Kidney epithelial cell (primary cell): Measurements from ENCODE around the gene OR52E2. TPM values are rescaled to one million over a fixed set of nuclear protein-coding genes. Genes with fewer than 3 reads are reported as not detected.

Experiments
- DNase-seq: peaks from one replicate; pipeline ENCODE4 v3.0.0-alpha.2; 2010; ENCODE audit warnings: low read depth
- H3K27me3 ChIP-seq: 2 replicates; pipeline ENCODE4 v1.6.0; 2011; ENCODE audit warnings: low read length; ENCODE audit not compliant: control insufficient read depth, insufficient read depth
- H3K36me3 ChIP-seq: 2 replicates; pipeline ENCODE4 v1.5.1; 2011; ENCODE audit warnings: low read length; ENCODE audit not compliant: control insufficient read depth, insufficient read depth
- H3K4me3 ChIP-seq: 2 replicates; pipeline ENCODE4 v1.5.1; 2011; ENCODE audit warnings: low read depth, mild to moderate bottlenecking, control low read depth, low read length
- total RNA-seq: library from RNA; depleted of rRNA; stranded (reverse); fragments of >200 nt; gene quantifications from 2 replicates; pipeline ENCODE4 v1.2.3, GENCODE V29; 2015
- TF ChIP-seq, protein P1 (sequence below): IDR thresholded peaks from 2 replicates; pipeline ENCODE4 v1.5.1; 2011; ENCODE audit warnings: mild to moderate bottlenecking, moderate library complexity, low read length, control low read depth, inconsistent platforms; ENCODE audit not compliant: insufficient read depth, poor library complexity, severe bottlenecking

OR52E2 gene
- total RNA-seq, 1 donor from 2014 or later = not detected

DNA sequence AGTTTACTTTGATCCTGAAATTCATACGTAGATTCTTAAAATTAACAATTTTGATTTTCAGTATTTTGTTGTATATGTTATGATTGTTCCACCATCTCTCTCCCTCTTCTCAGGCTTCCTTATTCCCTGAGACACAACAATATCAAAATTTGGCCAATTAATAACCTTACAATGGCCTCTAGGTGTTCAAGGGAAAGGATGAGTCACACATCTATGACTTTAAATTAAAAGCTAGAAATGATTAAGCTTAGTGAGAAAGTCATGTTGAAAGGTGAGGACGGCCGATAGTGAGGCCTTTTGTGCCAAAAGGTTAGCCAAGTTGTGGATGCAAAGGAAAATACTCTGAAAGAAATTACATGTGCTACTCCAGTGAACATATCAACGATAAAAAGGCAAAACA lies 18.6 kb downstream of the OR52E2 start:
- no peaks in the 10 kb centered on the region for H3K27me3 ChIP-seq
- no peak for DNase-seq
- no peaks in the 10 kb centered on the region for H3K36me3 ChIP-seq
- H3K4me3 ChIP-seq = no peak overlapping the region
- TF ChIP-seq, protein P1, sequence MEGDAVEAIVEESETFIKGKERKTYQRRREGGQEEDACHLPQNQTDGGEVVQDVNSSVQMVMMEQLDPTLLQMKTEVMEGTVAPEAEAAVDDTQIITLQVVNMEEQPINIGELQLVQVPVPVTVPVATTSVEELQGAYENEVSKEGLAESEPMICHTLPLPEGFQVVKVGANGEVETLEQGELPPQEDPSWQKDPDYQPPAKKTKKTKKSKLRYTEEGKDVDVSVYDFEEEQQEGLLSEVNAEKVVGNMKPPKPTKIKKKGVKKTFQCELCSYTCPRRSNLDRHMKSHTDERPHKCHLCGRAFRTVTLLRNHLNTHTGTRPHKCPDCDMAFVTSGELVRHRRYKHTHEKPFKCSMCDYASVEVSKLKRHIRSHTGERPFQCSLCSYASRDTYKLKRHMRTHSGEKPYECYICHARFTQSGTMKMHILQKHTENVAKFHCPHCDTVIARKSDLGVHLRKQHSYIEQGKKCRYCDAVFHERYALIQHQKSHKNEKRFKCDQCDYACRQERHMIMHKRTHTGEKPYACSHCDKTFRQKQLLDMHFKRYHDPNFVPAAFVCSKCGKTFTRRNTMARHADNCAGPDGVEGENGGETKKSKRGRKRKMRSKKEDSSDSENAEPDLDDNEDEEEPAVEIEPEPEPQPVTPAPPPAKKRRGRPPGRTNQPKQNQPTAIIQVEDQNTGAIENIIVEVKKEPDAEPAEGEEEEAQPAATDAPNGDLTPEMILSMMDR = no peak

DNA sequence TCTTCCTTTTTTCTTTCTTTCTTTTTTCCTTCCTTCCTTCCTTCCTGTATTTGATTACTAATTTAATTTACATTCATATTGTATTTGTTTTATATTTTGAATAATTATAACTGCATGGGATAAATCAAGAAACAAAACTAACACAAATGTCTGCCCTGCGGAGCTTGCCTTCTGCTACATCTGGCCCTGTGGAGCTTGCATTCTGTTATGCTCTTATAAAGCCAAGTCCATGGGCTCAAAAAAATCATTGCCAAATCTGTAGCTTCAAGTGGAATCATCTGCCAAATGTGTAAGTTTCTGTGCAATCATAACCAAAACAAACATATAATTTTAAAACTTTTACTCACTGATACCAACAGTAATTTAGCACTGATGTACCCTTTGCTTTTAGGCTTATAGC lies 21.1 kb downstream of the OR52E2 start:
- Histone ChIP-seq H3K27me3 (no peaks in the 10 kb centered on the region), H3K36me3 (no peaks in the 10 kb centered on the region), H3K4me3 (no peak overlapping the region)
- DNase-seq = no peak
- TF ChIP-seq, protein P1 = no peak

DNA sequence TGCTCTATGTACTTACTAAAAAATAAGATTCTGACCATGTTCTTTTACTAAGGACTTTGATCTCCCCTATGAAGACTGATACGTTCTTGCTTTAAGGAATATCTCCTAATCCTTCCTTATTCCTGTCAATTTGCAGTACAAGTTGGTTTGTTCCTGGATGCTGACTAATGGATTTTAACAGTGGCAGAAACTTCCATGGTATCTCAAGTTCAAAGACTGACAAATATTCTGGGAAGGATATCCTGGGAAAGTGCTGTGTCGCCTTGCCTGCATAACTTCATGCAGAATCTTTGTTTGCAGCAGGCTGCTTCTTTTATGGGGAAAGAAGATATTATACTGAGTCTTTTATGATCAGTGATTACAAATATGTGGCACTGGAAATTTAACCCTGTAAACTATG lies 21.5 kb downstream of the OR52E2 start:
- no peaks in the 10 kb centered on the region for H3K36me3 ChIP-seq
- H3K4me3 ChIP-seq = no peak overlapping the region
- DNase-seq = no peak
- TF ChIP-seq, protein P1 = no peak
- H3K27me3 ChIP-seq = no peaks in the 10 kb centered on the region

DNA sequence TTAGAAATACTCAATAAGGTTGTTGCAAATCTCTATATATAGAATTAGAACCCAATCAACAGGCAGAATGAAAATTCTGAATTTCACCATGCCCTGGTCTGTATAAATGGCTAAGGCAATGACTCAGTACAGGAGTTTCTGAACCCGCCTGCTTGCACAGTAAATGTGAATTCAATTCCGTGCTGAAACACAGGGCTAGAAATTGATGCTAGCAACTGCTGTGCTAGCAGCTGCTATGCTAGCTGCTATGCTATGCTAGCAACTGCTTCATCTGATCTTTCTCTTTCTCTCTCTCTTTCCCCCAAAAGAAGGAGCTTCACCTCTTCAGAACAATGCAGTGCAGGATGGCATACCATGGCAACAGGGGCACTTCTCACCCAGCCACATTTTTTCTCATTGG lies 22.8 kb downstream of the OR52E2 start:
- DNase-seq = no peak
- no peaks in the 10 kb centered on the region for H3K36me3 ChIP-seq
- no peak overlapping the region for H3K4me3 ChIP-seq
- H3K27me3 ChIP-seq = no peaks in the 10 kb centered on the region
- TF ChIP-seq, protein P1 = no peak

DNA sequence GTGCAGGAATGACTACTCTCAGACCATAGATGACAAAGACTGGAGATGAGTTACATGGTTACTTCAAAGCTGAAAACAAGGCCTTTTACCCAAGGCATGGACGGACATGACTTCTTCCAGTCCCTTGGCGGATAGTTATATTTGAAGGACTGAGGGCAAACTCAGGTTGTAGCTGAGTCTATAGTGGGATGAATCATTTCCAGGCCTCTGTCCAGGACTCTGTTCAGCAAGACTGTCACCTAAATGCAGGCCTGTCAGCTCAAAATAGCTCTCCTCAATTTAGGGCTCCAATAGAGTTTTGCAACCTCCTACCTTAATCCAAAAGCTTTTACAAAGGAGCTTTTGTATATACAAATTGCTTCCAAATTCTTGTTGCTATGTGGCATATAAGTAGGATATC lies 37.4 kb downstream of the OR52E2 start:
- no peaks in the 10 kb centered on the region for H3K36me3 ChIP-seq
- H3K27me3 ChIP-seq = no peaks in the 10 kb centered on the region
- no peak for DNase-seq
- TF ChIP-seq, protein P1 = no peak
- H3K4me3 ChIP-seq = no peak overlapping the region

DNA sequence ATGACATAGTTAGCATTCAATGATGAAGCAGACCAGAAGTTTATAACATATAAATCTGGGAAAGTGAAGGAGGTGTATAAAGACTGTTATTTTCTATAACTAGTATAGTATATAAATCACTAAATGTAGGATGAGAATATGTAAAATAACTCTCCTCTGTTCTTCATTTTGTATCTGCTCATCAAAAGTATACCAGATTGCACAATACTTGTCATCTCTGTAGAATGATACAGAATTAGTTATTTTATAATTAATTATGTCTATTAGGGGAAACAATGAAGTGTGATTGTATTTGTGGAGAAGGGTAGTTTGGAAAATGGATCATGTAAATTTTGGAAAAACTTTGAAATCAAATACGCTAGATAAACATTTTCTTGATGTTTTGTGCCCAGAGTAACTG lies 46.4 kb downstream of the OR52E2 start:
- no peaks in the 10 kb centered on the region for H3K27me3 ChIP-seq
- no peak for DNase-seq

More for the DNA sequence above, 46.4 kb downstream of the OR52E2 start:
- Histone ChIP-seq H3K4me3 (no peak overlapping the region), H3K36me3 (no peaks in the 10 kb centered on the region)
- TF ChIP-seq, protein P1 = no peak
